Progenitor cell of endocrine pancreas (in vitro differentiated cells): ENCODE measurements around the gene TUBB2B. TPM values are rescaled to one million over a fixed set of nuclear protein-coding genes. Genes with fewer than 3 reads are reported as not detected.

Experiments used
- DNase-seq: peaks from one replicate; pipeline ENCODE4 v3.0.0; 2021; ENCODE audit warnings: low spot score; ENCODE audit not compliant: unreplicated experiment
- H3K27ac Mint-ChIP-seq: 2 replicates; pipeline ENCODE4 v1.8.0; 2021; ENCODE audit warnings: mild to moderate bottlenecking, moderate library complexity, mixed read lengths
- H3K27me3 Mint-ChIP-seq: 2 replicates; pipeline ENCODE4 v1.8.0; 2021; ENCODE audit warnings: mixed read lengths
- H3K36me3 Mint-ChIP-seq: 2 replicates; pipeline ENCODE4 v1.8.0; 2022; ENCODE audit warnings: mixed read lengths; ENCODE audit not compliant: insufficient read depth
- H3K4me1 Mint-ChIP-seq: 2 replicates; pipeline ENCODE4 v1.8.0; 2021; ENCODE audit warnings: low read depth, mixed read lengths
- H3K4me3 Mint-ChIP-seq: 2 replicates; pipeline ENCODE4 v1.8.0; 2021; ENCODE audit warnings: low read depth, mild to moderate bottlenecking, moderate library complexity, mixed read lengths
- H3K9me3 Mint-ChIP-seq: 2 replicates; pipeline ENCODE4 v1.8.0; 2021; ENCODE audit warnings: low read depth, mixed read lengths
- total RNA-seq: library from RNA; stranded (reverse); gene quantifications from 2 replicates; pipeline ENCODE4 v1.2.1, GENCODE V29; 2021
- TF ChIP-seq, protein P1 (sequence below): fragments of 200-600 bp; sonication (generic); IDR thresholded peaks from one replicate; pipeline ENCODE4 v1.5.0; 2021; ENCODE audit warnings: antibody characterized with exemption, mild to moderate bottlenecking; ENCODE audit not compliant: unreplicated experiment

TUBB2B gene
- total RNA-seq, 1 donor from 2014 or later: 276 TPM

DNA sequence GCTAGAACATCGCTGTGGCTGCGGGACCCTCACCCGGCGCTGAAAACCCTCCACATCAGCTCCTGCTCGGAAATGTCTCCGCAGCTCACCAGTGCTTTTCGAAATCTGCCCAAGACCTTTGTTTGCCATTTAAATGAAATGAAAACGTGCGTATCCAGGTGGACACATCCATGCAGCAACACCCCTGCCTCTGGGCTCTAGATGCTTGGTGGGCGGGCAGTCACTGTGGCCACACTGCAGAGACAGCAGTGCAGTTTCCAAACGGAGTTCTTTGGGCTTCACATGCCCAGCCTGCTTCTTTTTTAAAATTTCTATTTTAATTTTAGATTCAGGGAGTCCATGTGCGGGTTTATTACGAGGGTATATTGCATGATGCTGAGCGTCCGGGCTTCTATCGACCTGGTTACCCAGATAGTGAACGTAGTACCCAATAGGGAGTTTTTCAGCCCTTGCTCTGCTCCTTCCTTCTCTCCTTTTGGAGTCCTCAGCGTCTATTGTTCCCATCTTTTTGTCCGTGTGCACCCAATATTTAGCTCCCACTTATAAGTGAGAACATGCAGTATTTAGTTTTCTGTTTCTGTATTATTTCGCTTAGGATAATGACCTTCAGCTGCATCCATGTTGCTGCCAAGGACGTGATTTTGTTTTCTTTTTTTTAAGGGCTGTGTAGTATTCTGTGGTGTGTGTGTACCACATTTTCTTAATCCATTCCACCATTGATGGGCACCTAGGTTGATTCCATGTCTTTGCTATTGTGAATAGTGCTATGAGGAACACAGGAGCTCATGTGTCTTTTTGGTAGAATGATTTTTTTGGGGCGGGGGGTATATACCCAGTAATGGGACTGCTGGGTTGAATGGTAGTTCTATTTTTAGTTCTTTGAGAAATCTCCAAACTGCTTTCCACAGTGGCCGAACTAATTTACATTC is 4.8 kb upstream of the TUBB2B start:
- Mint-ChIP-seq H3K4me3 (peak overlapping the region; percentile 87), H3K36me3 (no peaks in the 10 kb centered on the region), H3K4me1 (peaks cover 22% of the 10 kb centered on the region), H3K9me3 (no peaks in the 10 kb centered on the region), H3K27me3 (peaks cover 17% of the 10 kb centered on the region), H3K27ac (peak overlapping the region; percentile 94)
- TF ChIP-seq, protein P1, sequence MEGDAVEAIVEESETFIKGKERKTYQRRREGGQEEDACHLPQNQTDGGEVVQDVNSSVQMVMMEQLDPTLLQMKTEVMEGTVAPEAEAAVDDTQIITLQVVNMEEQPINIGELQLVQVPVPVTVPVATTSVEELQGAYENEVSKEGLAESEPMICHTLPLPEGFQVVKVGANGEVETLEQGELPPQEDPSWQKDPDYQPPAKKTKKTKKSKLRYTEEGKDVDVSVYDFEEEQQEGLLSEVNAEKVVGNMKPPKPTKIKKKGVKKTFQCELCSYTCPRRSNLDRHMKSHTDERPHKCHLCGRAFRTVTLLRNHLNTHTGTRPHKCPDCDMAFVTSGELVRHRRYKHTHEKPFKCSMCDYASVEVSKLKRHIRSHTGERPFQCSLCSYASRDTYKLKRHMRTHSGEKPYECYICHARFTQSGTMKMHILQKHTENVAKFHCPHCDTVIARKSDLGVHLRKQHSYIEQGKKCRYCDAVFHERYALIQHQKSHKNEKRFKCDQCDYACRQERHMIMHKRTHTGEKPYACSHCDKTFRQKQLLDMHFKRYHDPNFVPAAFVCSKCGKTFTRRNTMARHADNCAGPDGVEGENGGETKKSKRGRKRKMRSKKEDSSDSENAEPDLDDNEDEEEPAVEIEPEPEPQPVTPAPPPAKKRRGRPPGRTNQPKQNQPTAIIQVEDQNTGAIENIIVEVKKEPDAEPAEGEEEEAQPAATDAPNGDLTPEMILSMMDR: no peak
- DNase-seq: no peak

DNA sequence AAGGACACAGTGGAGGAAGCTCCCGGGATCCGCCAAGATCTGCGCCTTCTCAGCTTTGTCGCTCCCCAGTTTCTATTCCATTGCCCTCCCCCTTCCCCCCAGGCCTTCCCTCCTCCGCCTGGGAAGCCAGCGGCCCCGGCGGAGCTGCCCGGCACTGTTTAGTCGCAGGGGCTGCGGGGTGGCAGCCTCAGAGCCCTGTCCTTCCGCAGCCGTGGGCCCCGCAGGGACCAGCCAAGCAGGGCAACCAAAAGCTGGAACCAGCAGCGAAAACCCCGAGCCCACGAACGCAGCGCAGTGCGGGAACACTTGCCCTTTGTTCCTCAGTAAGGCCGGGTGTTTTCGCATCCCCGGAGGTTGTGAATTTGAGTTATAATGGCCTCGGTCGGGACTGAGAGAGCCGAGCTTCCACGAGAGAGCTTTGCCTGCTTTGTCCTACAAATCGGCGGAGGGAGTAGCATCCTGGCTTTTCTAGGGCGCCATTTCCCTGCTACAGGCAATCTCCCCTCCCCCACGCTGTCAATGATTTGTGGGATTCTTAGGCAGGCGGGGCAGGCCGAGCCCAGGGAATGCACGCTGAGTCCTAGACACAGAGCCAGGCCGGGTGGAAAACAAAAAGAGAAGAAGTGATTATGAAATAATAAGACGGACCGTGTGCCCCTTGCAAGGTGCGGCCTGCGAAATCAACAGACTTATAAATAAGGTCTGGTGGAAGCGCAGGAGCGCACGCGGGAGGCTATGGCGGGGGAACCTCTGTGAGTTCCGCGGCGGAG is 4.0 kb upstream of the TUBB2B start:
- no peaks in the 10 kb centered on the region for H3K9me3 Mint-ChIP-seq
- peak overlapping the region; percentile 87 for H3K4me3 Mint-ChIP-seq
- peak; percentile 85 for DNase-seq
- TF ChIP-seq, protein P1: no peak
- no peaks in the 10 kb centered on the region for H3K36me3 Mint-ChIP-seq
- H3K27ac Mint-ChIP-seq: peak overlapping the region; percentile 94
- H3K27me3 Mint-ChIP-seq: peaks cover 17% of the 10 kb centered on the region
- peaks cover 24% of the 10 kb centered on the region for H3K4me1 Mint-ChIP-seq

DNA sequence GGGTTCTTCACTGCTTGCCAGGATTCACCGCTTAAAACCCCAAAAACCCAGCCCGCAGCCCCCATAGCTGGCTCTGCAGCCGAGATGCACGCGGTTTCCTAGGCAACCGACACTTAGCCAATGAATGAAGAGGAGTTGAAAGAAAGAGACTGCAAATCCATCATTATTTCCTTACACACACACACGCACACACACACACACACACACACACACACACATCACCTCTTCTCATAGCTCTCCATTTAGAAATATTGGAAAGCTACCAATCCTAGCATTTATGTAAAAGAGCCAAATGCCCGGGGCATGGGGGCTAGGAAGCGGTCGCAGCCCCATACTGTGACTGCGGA is 3.4 kb upstream of the TUBB2B start:
- TF ChIP-seq, protein P1: no peak
- Mint-ChIP-seq H3K4me3 (peak overlapping the region; percentile 87), H3K36me3 (peaks cover 2% of the 10 kb centered on the region), H3K27ac (peak overlapping the region; percentile 94), H3K27me3 (peaks cover 17% of the 10 kb centered on the region), H3K9me3 (no peaks in the 10 kb centered on the region), H3K4me1 (peaks cover 29% of the 10 kb centered on the region)
- no peak for DNase-seq

DNA sequence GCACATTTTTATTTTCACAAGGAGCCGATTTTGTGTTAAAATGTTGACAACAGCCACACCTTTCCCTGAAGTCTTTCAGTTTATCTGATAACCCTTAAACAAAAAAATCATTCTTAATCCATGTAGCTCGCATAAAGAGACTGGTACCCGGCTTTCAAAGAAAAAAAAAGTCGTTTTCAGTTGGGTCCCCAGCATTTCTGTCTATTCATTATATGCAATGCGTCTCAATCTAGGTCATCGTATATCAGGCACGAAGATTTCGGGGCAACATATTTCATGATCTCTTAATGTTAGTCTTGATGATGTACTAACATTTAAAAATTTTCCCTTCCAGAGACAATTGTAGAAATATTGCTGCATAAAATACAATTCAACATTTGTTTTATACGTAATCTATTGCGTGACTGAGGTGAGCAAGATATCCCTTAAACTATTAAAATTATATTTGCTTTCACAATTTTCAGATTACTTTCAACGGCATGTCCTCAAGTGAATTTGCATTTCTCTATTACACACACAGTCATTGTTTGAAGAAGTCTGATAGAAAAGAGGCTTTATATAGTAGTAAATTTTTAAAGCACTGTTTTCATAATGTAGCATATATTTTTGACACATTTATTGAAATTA is 2.9 kb upstream of the TUBB2B start:
- DNase-seq: no peak
- H3K4me1 Mint-ChIP-seq: peaks cover 31% of the 10 kb centered on the region
- no peaks in the 10 kb centered on the region for H3K9me3 Mint-ChIP-seq
- peak overlapping the region; percentile 94 for H3K27ac Mint-ChIP-seq
- peaks cover 17% of the 10 kb centered on the region for H3K27me3 Mint-ChIP-seq
- peak overlapping the region; percentile 87 for H3K4me3 Mint-ChIP-seq
- TF ChIP-seq, protein P1: no peak
- H3K36me3 Mint-ChIP-seq: peaks cover 5% of the 10 kb centered on the region
